ENCODE results near the gene ANP32E. TPM values are rescaled to one million over a fixed set of nuclear protein-coding genes. Genes with fewer than 3 reads are reported as not detected.

ANP32E gene
- total and polyA plus RNA-seq, 9 of the 15 experiments (the other 6 are each of a cell fraction or from before 2014, with no cell fraction given) = 60.4 to 197 (median 104) TPM

GRCh38 chr1:150259758-150260669 is 24.1 kb upstream of the ANP32E start (continued):
- TF ChIP-seq, protein P1, sequence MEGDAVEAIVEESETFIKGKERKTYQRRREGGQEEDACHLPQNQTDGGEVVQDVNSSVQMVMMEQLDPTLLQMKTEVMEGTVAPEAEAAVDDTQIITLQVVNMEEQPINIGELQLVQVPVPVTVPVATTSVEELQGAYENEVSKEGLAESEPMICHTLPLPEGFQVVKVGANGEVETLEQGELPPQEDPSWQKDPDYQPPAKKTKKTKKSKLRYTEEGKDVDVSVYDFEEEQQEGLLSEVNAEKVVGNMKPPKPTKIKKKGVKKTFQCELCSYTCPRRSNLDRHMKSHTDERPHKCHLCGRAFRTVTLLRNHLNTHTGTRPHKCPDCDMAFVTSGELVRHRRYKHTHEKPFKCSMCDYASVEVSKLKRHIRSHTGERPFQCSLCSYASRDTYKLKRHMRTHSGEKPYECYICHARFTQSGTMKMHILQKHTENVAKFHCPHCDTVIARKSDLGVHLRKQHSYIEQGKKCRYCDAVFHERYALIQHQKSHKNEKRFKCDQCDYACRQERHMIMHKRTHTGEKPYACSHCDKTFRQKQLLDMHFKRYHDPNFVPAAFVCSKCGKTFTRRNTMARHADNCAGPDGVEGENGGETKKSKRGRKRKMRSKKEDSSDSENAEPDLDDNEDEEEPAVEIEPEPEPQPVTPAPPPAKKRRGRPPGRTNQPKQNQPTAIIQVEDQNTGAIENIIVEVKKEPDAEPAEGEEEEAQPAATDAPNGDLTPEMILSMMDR (IDR thresholded peaks at IDR 0.05 in 2 of 3, conservative IDR thresholded peaks at IDR 0.05 in 1 of 3; ENCODE audit: insufficient read depth in 2 of 3, low read depth in 1 of 3, low read length in 3 of 3) = no peak
- TF ChIP-seq PRDM10 (IDR thresholded peaks at IDR 0.05; ENCODE audit: partially characterized antibody) (peak; percentile 55), ZBTB34 (CRISPR knock-in tag; IDR thresholded peaks at IDR 0.05) (no peak), ZNF318 (IDR thresholded peaks at IDR 0.05; ENCODE audit: borderline replicate concordance in 1 of 2, low read depth in 1 of 2) (no peak), NR2C1 (IDR thresholded peaks at IDR 0.05) (no peak), NR2C1 (tag; IDR thresholded peaks at IDR 0.05) (no peak), MEIS2 (IDR thresholded peaks at IDR 0.05; ENCODE audit: partially characterized antibody) (peak; percentile 28)

All from K562 (cell line).